ENCODE measurements around the gene SLC2A1.

GRCh38 chr1:42943728-42944127, 14.9 kb downstream of the SLC2A1 start:
- TF ChIP-seq CTCF (IDR thresholded peaks at IDR 0.05) (no peak), POLR2AphosphoS5 (IDR thresholded peaks at IDR 0.05) (no peak)
